Osteocyte (in vitro differentiated cells): ENCODE measurements around the gene MCM7. TPM values are rescaled to one million over a fixed set of nuclear protein-coding genes. Genes with fewer than 3 reads are reported as not detected.
A peak's percentile ranks its signal among the peaks of the same experiment; 100 is the strongest.
"Not testable (repeated sequence)": the region's sequence is repeated elsewhere in the genome, so short reads cannot be mapped to it uniquely, and the experiment has no call there.

Source experiments
- DNase-seq: peaks from one replicate; pipeline ENCODE4 v3.0.0; 2021; ENCODE audit warnings: mixed read lengths; ENCODE audit not compliant: unreplicated experiment; ENCODE audit errors: extremely low spot score
- H3K27ac Mint-ChIP-seq: one replicate; pipeline ENCODE4 v1.8.0; 2021; ENCODE audit warnings: mild to moderate bottlenecking, mixed read lengths; ENCODE audit not compliant: unreplicated experiment
- H3K27me3 Mint-ChIP-seq: one replicate; pipeline ENCODE4 v1.8.0; 2021; ENCODE audit warnings: mixed read lengths; ENCODE audit not compliant: unreplicated experiment
- H3K36me3 Mint-ChIP-seq: one replicate; pipeline ENCODE4 v1.8.0; 2021; ENCODE audit warnings: mixed read lengths; ENCODE audit not compliant: unreplicated experiment
- H3K4me1 Mint-ChIP-seq: one replicate; pipeline ENCODE4 v1.8.0; 2021; ENCODE audit warnings: mixed read lengths; ENCODE audit not compliant: unreplicated experiment
- H3K4me3 Mint-ChIP-seq: one replicate; pipeline ENCODE4 v1.8.0; 2021; ENCODE audit warnings: mild to moderate bottlenecking, moderate library complexity, mixed read lengths; ENCODE audit not compliant: unreplicated experiment
- H3K9me3 Mint-ChIP-seq: one replicate; pipeline ENCODE4 v1.8.0; 2021; ENCODE audit warnings: mixed read lengths; ENCODE audit not compliant: unreplicated experiment
- CTCF ChIP-seq: fragments of 200-600 bp; sonication (generic); IDR thresholded peaks from 2 replicates; pipeline ENCODE4 v1.5.0; 2021; ENCODE audit warnings: antibody characterized with exemption, mild to moderate bottlenecking, moderate library complexity
- total RNA-seq: library from RNA; stranded (reverse); gene quantifications from 2 replicates; pipeline ENCODE4 v1.2.1, GENCODE V29; 2021

MCM7 gene
- total RNA-seq, 1 donor from 2014 or later, result 77.8 TPM

DNA sequence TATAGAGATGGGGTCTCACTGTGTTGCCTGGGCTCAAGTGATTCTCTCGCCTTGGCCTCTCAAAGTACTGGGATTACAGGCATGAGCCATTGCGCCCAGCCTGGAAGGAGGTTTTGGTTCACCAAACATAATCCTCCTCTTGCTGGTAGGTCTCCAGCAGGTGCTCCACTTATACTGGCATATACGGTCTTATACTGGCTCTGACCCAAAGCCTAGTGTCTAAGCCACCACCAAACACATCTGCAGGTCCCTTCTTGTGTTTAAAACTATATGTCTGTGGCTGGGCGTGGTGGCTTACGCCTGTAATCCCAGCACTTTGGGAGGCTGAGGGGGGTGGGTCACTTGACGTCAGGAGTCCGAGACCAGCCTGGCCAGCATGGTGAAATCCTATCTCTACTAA lies 30.9 kb upstream of the MCM7 start:
- H3K27me3 Mint-ChIP-seq, result peaks cover 6% of the 10 kb centered on the region
- DNase-seq, result no peak
- H3K4me1 Mint-ChIP-seq, result peaks cover 16% of the 10 kb centered on the region
- H3K27ac Mint-ChIP-seq, result no peak overlapping the region
- no peaks in the 10 kb centered on the region for H3K36me3 Mint-ChIP-seq
- no peak for TF ChIP-seq CTCF
- H3K4me3 Mint-ChIP-seq, result no peak overlapping the region
- H3K9me3 Mint-ChIP-seq, result no peaks in the 10 kb centered on the region

GRCh38 chr7:100130608-100131453 lies 29.6 kb upstream of the MCM7 start:
- H3K4me1 Mint-ChIP-seq, result peaks cover 24% of the 10 kb centered on the region
- peak; percentile 93 for DNase-seq
- H3K9me3 Mint-ChIP-seq, result no peaks in the 10 kb centered on the region
- no peak overlapping the region for H3K27ac Mint-ChIP-seq
- H3K4me3 Mint-ChIP-seq, result no peak overlapping the region
- no peaks in the 10 kb centered on the region for H3K36me3 Mint-ChIP-seq
- H3K27me3 Mint-ChIP-seq, result peaks cover 2% of the 10 kb centered on the region
- peak; percentile 94 for TF ChIP-seq CTCF

DNA sequence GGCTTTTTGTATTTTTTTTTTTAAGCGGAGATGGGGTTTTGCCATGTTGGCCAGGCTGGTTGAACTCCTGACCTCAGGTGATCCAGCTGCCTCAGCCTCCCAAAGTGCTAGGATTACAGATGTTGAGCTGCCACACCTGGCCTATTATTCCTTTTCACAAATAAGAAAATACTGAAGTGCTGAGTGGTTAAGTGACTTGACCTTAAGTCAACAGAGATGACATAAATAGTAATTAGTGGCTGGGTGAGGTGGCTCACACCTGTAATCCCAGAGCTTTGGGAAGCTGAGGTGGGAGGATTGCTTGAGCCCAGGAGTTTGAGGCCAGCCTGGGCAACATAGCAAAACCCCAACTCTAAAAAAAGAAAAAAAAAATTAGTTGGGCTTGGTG lies 29.0 kb upstream of the MCM7 start:
- H3K9me3 Mint-ChIP-seq, result not testable (repeated sequence)
- peaks cover 29% of the 10 kb centered on the region for H3K4me1 Mint-ChIP-seq

GRCh38 chr7:100128637-100128963 lies 27.4 kb upstream of the MCM7 start:
- no peak for TF ChIP-seq CTCF
- no peak for DNase-seq
- Mint-ChIP-seq H3K4me3 (no peak overlapping the region), H3K27ac (no peak overlapping the region), H3K27me3 (no peaks in the 10 kb centered on the region), H3K9me3 (no peaks in the 10 kb centered on the region), H3K4me1 (peaks cover 29% of the 10 kb centered on the region), H3K36me3 (no peaks in the 10 kb centered on the region)

More for the DNA sequence above, 29.0 kb upstream of the MCM7 start:
- H3K36me3 Mint-ChIP-seq, H3K4me3 Mint-ChIP-seq, H3K27me3 Mint-ChIP-seq, DNase-seq, H3K27ac Mint-ChIP-seq: not testable (repeated sequence)

- Mint-ChIP-seq H3K36me3 (no peaks in the 10 kb centered on the region), H3K27me3 (no peaks in the 10 kb centered on the region), H3K4me1 (peaks cover 29% of the 10 kb centered on the region), H3K27ac (peak overlapping the region; percentile 58), H3K9me3 (no peaks in the 10 kb centered on the region), H3K4me3 (peak overlapping the region; percentile 99)
- DNase-seq, result no peak
- TF ChIP-seq CTCF, result no peak
These were observed 26.9 kb upstream of the MCM7 start for GRCh38 chr7:100127866-100128636.
